Liver (tissue), 9 donors: ENCODE measurements around the gene SPTLC1. TPM values are rescaled to one million over a fixed set of nuclear protein-coding genes. Genes with fewer than 3 reads are reported as not detected.

Experiments used
- DNase-seq: peaks from one replicate; pipeline ENCODE4 v3.0.0-alpha.2; 2017; ENCODE audit warnings: low spot score
- H3K27ac ChIP-seq, 2 donors: one replicate each; pipeline ENCODE4 v1.7.0; 2013; ENCODE audit warnings: inconsistent platforms in 2 of 2, low read length in 2 of 2, control low read depth in 1 of 2, low read depth in 1 of 2, mild to moderate bottlenecking in 1 of 2
- H3K27me3 ChIP-seq, 4 donors: one replicate each; pipeline versions ENCODE4 v1.6.1 to v1.7.0; 2013; ENCODE audit warnings: low read length in 3 of 4, inconsistent platforms in 1 of 4, mild to moderate bottlenecking in 1 of 4, moderate library complexity in 1 of 4; ENCODE audit not compliant: control insufficient read depth in 4 of 4, insufficient read depth in 4 of 4
- H3K36me3 ChIP-seq, 4 donors: one replicate each; pipeline versions ENCODE4 v1.6.1 to v1.7.0; 2013; ENCODE audit warnings: low read length in 3 of 4, mild to moderate bottlenecking in 3 of 4, low read depth in 1 of 4, moderate library complexity in 1 of 4; ENCODE audit not compliant: control insufficient read depth in 4 of 4, insufficient read depth in 3 of 4
- H3K4me1 ChIP-seq, 4 donors: one replicate each; pipeline versions ENCODE4 v1.6.1 to v1.7.0; 2013; ENCODE audit warnings: low read length in 3 of 4, mild to moderate bottlenecking in 3 of 4, moderate library complexity in 1 of 4; ENCODE audit not compliant: control insufficient read depth in 4 of 4, insufficient read depth in 4 of 4
- H3K4me3 ChIP-seq, 3 donors: one replicate each; pipeline versions ENCODE4 v1.6.1 to v1.7.0; 2013; ENCODE audit warnings: low read length in 3 of 3, control low read depth in 1 of 3, low read depth in 1 of 3, mild to moderate bottlenecking in 1 of 3
- H3K9ac ChIP-seq, 2 donors: one replicate each; pipeline ENCODE4 v1.7.0; 2013; ENCODE audit warnings: low read length in 2 of 2, mild to moderate bottlenecking in 2 of 2, moderate library complexity in 2 of 2, control low read depth in 1 of 2, low read depth in 1 of 2
- H3K9me3 ChIP-seq, 4 donors: one replicate each; pipeline versions ENCODE4 v1.6.1 to v1.7.0; 2013; ENCODE audit warnings: low read length in 3 of 4; ENCODE audit not compliant: control insufficient read depth in 4 of 4
- CTCF ChIP-seq: fragments of 150-350 bp; IDR thresholded peaks from 2 replicates; pipeline ENCODE4 v1.5.1; 2017; ENCODE audit warnings: improper control_type of control experiment, low read depth, low read length; ENCODE audit not compliant: missing input control
- EGR1 ChIP-seq, 2 donors: IDR thresholded peaks; 2 replicates each; pipeline ENCODE4 v1.6.1; 2016 to 2018; ENCODE audit warnings: antibody characterized with exemption in 2 of 2, low read depth in 2 of 2
- FOXA1 ChIP-seq: IDR thresholded peaks from 2 replicates; pipeline ENCODE4 v1.6.1; 2016; ENCODE audit warnings: antibody characterized with exemption
- FOXA2 ChIP-seq: IDR thresholded peaks from 2 replicates; pipeline ENCODE4 v1.6.1; 2016; ENCODE audit warnings: antibody characterized with exemption
- GABPA ChIP-seq, 2 donors: IDR thresholded peaks in 1 of 2; conservative IDR thresholded peaks in 1 of 2; 2 replicates each; pipeline ENCODE4 v1.6.1; 2016; ENCODE audit warnings: antibody characterized with exemption in 2 of 2, mild to moderate bottlenecking in 1 of 2, moderate library complexity in 1 of 2
- HNF4A ChIP-seq, 2 donors: conservative IDR thresholded peaks; 2 replicates each; pipeline ENCODE4 v1.6.1; 2016; ENCODE audit warnings: antibody characterized with exemption in 2 of 2, mild to moderate bottlenecking in 2 of 2
- HNF4G ChIP-seq: IDR thresholded peaks from 2 replicates; pipeline ENCODE4 v1.6.1; 2016; ENCODE audit warnings: antibody characterized with exemption
- JUND ChIP-seq, 2 donors: IDR thresholded peaks; 2 replicates each; pipeline ENCODE4 v1.6.1; 2016; ENCODE audit warnings: antibody characterized with exemption in 2 of 2
- NR2F2 ChIP-seq: IDR thresholded peaks from 2 replicates; pipeline ENCODE4 v1.6.1; 2016; ENCODE audit warnings: antibody characterized with exemption
- RAD21 ChIP-seq, 2 donors: IDR thresholded peaks; 2 replicates each; pipeline ENCODE4 v1.6.1; 2016; ENCODE audit warnings: antibody characterized with exemption in 2 of 2, mild to moderate bottlenecking in 2 of 2
- RXRA ChIP-seq, 2 donors: IDR thresholded peaks; 2 replicates each; pipeline ENCODE4 v1.6.1; 2017 to 2018; ENCODE audit warnings: antibody characterized with exemption in 2 of 2, mild to moderate bottlenecking in 1 of 2
- SP1 ChIP-seq: IDR thresholded peaks from 2 replicates; pipeline ENCODE4 v1.6.1; 2018; ENCODE audit warnings: antibody characterized with exemption, mild to moderate bottlenecking
- TAF1 ChIP-seq: conservative IDR thresholded peaks from 2 replicates; pipeline ENCODE4 v1.6.1; 2016; ENCODE audit warnings: antibody characterized with exemption, mild to moderate bottlenecking
- YY1 ChIP-seq: IDR thresholded peaks from 2 replicates; pipeline ENCODE4 v1.6.1; 2016; ENCODE audit warnings: antibody characterized with exemption, mild to moderate bottlenecking
- WGBS: extraction: QIAGEN DNeasy Blood & Tissue Kit; methylation state at CpG from one replicate; pipeline ENCODE4 v1.1.7; 2013; 5-methylcytosine and 5-hydroxymethylcytosine counted together
- polyA plus RNA-seq, 2 donors: library from polyadenylated mRNA; stranded (reverse) in 1 of 2; unstranded in 1 of 2; fragments of 200-250 nt in 1 of 2; fragments of >200 nt in 1 of 2; fragmentation: Nextera tagmentation in 1 of 2; extraction: Ambion mirVana in 1 of 2; gene quantifications; one replicate each; pipeline versions ENCODE4 v1.2.1 to v1.2.3, GENCODE V29; 2013 to 2015
- total RNA-seq, 2 donors: library from RNA; depleted of rRNA; stranded (reverse); fragments of >200 nt; gene quantifications; one replicate each; pipeline ENCODE4 v1.2.3, GENCODE V29; 2014
- TF ChIP-seq, protein P1 (sequence below): IDR thresholded peaks from 2 replicates; pipeline ENCODE4 v1.6.1; 2016; ENCODE audit warnings: antibody characterized with exemption, mild to moderate bottlenecking
- TF ChIP-seq, protein P2 (sequence below): IDR thresholded peaks from 2 replicates; pipeline ENCODE4 v1.6.1; 2016; ENCODE audit warnings: antibody characterized with exemption
- TF ChIP-seq, protein P3 (sequence below): IDR thresholded peaks from 2 replicates; pipeline ENCODE4 v1.6.1; 2016; ENCODE audit warnings: antibody characterized with exemption
- donor health status: healthy.
- donor health status: healthy.
- donor health status: healthy.
- donor health status: healthy.
- donor health status: healthy.

Gene SPTLC1
- total and polyA plus RNA-seq, 4 donors = 9.9 to 38.0 (median 19.8) TPM

DNA sequence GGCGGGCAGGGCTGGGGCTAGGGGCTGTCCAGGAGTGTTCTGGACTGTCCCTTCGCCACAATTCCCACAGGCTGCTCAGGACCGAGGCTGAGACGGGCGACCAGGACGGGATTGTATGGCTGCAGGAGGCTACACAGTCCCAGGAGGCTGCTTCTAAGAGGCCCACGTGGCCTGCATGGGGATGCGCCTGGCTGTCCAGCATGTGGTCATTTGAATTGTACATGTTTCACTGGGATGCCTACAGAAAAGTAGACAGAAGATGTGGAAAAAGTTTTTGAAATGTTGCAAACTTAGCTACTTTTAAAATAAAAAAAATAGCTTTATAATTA is 32.6 kb upstream of the SPTLC1 start:
- no peaks in the 10 kb centered on the region for H3K27me3 ChIP-seq
- no peaks in the 10 kb centered on the region for H3K36me3 ChIP-seq
- H3K9ac ChIP-seq = no peak overlapping the region
- no peak overlapping the region for H3K4me3 ChIP-seq
- no peak for DNase-seq
- TF ChIP-seq TAF1 (no peak), FOXA1 (no peak), HNF4A (conservative IDR thresholded peaks at IDR 0.05) (no peak), YY1 (no peak), RAD21 (IDR thresholded peaks at IDR 0.05) (no peak), EGR1 (IDR thresholded peaks at IDR 0.05; ENCODE audit: low read depth in 2 of 2) (no peak), RXRA (IDR thresholded peaks at IDR 0.05) (no peak), JUND (IDR thresholded peaks at IDR 0.05) (no peak), CTCF (no peak), FOXA2 (no peak), HNF4G (no peak), SP1 (no peak)
- TF ChIP-seq, protein P1, sequence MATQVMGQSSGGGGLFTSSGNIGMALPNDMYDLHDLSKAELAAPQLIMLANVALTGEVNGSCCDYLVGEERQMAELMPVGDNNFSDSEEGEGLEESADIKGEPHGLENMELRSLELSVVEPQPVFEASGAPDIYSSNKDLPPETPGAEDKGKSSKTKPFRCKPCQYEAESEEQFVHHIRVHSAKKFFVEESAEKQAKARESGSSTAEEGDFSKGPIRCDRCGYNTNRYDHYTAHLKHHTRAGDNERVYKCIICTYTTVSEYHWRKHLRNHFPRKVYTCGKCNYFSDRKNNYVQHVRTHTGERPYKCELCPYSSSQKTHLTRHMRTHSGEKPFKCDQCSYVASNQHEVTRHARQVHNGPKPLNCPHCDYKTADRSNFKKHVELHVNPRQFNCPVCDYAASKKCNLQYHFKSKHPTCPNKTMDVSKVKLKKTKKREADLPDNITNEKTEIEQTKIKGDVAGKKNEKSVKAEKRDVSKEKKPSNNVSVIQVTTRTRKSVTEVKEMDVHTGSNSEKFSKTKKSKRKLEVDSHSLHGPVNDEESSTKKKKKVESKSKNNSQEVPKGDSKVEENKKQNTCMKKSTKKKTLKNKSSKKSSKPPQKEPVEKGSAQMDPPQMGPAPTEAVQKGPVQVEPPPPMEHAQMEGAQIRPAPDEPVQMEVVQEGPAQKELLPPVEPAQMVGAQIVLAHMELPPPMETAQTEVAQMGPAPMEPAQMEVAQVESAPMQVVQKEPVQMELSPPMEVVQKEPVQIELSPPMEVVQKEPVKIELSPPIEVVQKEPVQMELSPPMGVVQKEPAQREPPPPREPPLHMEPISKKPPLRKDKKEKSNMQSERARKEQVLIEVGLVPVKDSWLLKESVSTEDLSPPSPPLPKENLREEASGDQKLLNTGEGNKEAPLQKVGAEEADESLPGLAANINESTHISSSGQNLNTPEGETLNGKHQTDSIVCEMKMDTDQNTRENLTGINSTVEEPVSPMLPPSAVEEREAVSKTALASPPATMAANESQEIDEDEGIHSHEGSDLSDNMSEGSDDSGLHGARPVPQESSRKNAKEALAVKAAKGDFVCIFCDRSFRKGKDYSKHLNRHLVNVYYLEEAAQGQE = no peak
- no peaks in the 10 kb centered on the region for H3K4me1 ChIP-seq
- no peaks in the 10 kb centered on the region for H3K9me3 ChIP-seq
- no peak overlapping the region for H3K27ac ChIP-seq
- WGBS = 90% methylated on average over 8 of the region's 8 CpGs

GRCh38 chr9:92147030-92147851 is 32.0 kb upstream of the SPTLC1 start:
- H3K27ac ChIP-seq = no peak overlapping the region
- WGBS = 39% methylated on average over 21 of the region's 21 CpGs
- H3K27me3 ChIP-seq = no peaks in the 10 kb centered on the region
- H3K9me3 ChIP-seq = no peaks in the 10 kb centered on the region
- H3K9ac ChIP-seq = no peak overlapping the region
- no peaks in the 10 kb centered on the region for H3K36me3 ChIP-seq
- no peaks in the 10 kb centered on the region for H3K4me1 ChIP-seq
- H3K4me3 ChIP-seq = no peak overlapping the region
- no peak for DNase-seq
- TF ChIP-seq GABPA (IDR thresholded peaks at IDR 0.05 in 1 of 2, conservative IDR thresholded peaks at IDR 0.05 in 1 of 2) (no peak), FOXA2 (no peak), JUND (IDR thresholded peaks at IDR 0.05) (no peak), CTCF (no peak), NR2F2 (no peak), SP1 (no peak), RAD21 (IDR thresholded peaks at IDR 0.05) (no peak), HNF4G (no peak), RXRA (IDR thresholded peaks at IDR 0.05) (no peak), EGR1 (IDR thresholded peaks at IDR 0.05; ENCODE audit: low read depth in 2 of 2) (no peak), TAF1 (no peak), FOXA1 (no peak)
- TF ChIP-seq, protein P2, sequence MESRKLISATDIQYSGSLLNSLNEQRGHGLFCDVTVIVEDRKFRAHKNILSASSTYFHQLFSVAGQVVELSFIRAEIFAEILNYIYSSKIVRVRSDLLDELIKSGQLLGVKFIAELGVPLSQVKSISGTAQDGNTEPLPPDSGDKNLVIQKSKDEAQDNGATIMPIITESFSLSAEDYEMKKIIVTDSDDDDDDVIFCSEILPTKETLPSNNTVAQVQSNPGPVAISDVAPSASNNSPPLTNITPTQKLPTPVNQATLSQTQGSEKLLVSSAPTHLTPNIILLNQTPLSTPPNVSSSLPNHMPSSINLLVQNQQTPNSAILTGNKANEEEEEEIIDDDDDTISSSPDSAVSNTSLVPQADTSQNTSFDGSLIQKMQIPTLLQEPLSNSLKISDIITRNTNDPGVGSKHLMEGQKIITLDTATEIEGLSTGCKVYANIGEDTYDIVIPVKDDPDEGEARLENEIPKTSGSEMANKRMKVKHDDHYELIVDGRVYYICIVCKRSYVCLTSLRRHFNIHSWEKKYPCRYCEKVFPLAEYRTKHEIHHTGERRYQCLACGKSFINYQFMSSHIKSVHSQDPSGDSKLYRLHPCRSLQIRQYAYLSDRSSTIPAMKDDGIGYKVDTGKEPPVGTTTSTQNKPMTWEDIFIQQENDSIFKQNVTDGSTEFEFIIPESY = no peak
- TF ChIP-seq, protein P1 = no peak
- TF ChIP-seq, protein P3, sequence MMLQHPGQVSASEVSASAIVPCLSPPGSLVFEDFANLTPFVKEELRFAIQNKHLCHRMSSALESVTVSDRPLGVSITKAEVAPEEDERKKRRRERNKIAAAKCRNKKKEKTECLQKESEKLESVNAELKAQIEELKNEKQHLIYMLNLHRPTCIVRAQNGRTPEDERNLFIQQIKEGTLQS = no peak
